Posterior cingulate gyrus (tissue), 11 donors: ENCODE measurements around the gene ZNF610.
"Not testable (repeated sequence)": the region's sequence is repeated elsewhere in the genome, so short reads cannot be mapped to it uniquely, and the experiment has no call there.

Source experiments
- DNase-seq, 10 donors: peaks; one replicate each; pipeline versions ENCODE4 v3.0.0 to v3.0.0-alpha.2; 2020 to 2021; ENCODE audit warnings: mixed read lengths in 3 of 10
- intact Hi-C: fragments of 100-400 bp; cut with DNase I; formaldehyde crosslinking; loops from one replicate; pipeline ENCODE4 v1.15.1; 2023

Gene ZNF610

DNA sequence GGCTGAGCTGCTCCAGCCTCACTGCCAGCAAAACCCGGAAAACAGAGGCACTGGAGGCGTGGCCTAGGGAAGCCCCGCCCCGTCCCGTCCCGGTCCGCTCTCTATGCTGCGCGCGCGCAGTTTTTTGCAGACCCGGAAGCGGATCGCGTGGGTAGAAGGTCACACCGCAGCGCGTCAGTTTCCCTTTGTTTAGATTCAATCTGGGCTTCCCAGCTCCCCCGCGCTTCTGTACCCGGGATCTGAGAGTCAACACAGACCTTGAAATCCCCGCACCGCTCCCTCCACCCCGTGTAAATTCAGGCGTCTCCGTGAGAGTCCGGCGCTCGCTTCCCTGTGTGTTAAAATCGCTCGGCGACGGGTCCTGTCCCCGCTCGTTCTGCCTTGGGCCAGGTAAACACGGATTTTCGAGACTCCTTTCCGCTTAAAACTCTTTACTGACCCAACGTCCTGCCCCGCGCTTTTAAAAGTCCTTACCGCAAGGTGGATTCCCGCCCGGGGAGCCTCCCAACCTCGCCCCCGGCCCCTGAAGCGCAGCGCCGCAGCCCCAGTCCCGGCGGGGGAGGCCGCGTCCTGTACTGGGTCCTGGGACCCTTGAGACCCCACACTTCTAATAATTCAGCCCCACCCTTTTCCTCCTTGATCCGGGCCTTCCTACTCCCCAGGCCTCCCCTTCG, at the start of gene ZNF610:
TSS of gene ZNF610 (plus strand) at position 127 of the 674 bp plus-strand sequence. CDS start 12,930 bp downstream, outside the sequence.
- intact Hi-C loops: loop anchor here (1.0 kb wide), 1 partner anchor 33 kb away; the partner anchor contains the start of gene ZNF880
- DNase-seq: peak; percentile 84 to 99 (median 91)

DNA sequence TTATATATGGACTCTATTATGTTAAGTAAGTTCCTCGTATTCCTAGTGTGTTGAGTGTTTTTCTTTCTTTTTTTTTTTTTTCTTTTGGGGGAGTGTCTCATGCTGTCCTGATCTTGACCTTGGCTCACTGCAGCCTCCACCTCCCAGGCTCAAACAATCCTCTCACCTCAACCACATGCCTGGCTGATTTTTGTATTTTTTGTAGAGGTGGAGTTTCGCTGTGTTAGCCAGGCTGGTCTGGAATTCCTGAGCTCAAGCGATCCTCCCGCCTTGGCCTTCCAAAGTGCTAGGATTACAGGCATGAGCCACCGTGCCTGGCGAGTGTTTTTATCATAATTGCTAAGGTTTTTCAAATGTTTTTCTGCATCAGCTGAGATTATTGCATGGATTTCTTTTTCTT, 49.8 kb upstream of the ZNF610 start:
- intact Hi-C loops: no loop called here
- no peak for DNase-seq

DNA sequence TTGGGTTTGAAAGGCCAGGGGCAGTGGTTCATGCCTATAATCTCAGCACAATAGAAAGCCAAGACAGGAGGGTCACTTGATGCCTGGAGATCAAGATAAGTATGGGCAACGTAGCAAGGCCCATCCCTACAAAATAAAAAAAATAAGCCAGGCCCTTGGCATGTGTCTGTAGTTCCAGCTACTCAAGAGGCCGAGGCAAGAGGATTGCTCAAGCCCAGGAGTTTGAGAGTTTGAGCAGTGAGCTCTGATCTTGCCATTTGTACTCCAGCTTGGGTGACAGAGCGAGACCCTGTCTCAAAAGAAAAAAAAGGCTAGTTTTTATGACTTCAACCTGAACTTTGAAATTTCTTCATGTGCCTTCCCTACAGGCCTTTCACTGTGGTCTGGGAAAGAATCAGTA, 44.3 kb upstream of the ZNF610 start:
- intact Hi-C loops: no loop called here
- no peak for DNase-seq

DNA sequence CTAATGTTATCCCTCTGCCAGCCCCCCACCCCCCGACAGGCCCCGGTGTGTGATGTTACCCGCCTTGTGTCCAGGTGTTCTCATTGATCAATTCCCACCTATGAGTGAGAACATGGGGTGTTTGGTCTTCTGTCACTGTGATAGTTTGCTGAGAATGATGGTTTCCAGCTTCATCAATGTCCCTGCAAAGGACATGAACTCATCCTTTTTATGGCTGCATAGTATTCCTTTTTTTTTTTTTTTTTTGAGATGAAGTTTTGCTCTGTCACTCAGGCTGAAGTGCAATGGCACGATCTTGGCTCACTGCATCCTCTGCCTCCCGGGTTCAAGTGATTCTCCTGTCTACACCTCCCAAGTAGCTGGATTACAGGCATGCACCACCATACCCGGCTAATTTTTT, 43.1 kb upstream of the ZNF610 start:
- intact Hi-C loops, DNase-seq: not testable (repeated sequence)

DNA sequence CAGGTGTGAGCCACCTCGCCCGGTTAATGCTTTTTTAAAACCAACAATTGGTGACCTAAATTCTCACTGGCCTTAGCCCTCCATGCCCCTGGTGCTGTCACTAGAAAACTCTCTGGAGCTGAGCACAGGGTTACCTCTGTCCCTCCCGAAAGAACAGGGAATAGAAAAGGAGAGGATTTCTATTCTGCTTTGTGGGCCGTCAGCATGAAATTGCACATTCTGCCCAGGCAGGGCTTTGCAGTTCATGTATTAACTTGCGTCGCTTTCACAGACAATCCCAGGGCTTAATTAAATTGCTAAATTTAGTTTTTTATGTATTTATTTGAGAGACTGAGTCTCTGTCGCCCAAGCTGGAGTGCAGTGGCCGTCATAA, 39.7 kb upstream of the ZNF610 start:
- intact Hi-C loops: loop anchor here (2.0 kb wide), 3 partner anchors 26 to 74 kb away; no protein-coding TSS in a partner anchor
- no peak for DNase-seq

DNA sequence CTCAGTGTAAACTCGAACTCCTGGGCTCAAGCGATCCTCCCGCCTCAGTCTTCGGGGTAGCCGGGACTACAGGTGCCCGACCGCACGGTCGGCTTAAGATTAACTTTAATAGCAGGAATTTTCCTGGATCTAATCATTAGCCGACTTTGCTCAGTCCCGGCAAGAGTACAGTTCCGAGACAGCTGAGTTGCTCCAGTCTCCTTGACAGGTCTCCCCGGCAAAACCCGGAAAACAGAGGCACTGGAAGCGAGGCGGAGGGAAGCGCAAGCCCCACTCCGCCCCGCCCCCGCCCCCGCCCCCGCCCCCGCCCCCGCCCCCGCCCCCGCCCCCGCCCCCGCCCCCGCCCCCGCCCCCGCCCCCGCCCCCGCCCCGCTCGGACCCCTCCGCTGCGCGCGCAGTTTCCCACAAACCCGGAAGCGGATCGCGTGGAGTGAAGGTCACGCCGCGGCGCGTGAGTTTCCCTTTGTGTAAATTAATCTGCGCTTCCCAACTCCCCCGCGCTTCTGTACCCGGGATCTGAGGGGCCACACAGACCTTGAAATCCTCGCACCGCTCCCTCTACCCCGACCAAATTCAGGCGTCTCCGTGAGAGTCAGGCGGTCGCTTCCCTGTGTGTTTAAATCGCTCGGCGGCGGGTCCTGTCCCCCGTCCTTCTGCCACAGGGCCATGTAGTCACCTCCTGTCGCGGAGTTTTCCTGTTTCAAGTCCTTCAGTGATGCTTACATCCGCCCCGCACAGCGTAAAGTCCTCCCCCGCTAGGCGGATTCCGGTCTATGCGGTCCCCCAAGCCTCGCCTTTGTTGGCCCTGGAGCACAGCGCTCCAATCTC, 39.1 kb upstream of the ZNF610 start, which contains the start of gene ZNF480:
TSS of gene ZNF480 (plus strand) at position 397 of the 828 bp plus-strand sequence. CDS start 3,244 bp downstream, outside the sequence.
- intact Hi-C loops: loop anchor here (2.0 kb wide), 3 partner anchors 26 to 74 kb away; no protein-coding TSS in a partner anchor

DNA sequence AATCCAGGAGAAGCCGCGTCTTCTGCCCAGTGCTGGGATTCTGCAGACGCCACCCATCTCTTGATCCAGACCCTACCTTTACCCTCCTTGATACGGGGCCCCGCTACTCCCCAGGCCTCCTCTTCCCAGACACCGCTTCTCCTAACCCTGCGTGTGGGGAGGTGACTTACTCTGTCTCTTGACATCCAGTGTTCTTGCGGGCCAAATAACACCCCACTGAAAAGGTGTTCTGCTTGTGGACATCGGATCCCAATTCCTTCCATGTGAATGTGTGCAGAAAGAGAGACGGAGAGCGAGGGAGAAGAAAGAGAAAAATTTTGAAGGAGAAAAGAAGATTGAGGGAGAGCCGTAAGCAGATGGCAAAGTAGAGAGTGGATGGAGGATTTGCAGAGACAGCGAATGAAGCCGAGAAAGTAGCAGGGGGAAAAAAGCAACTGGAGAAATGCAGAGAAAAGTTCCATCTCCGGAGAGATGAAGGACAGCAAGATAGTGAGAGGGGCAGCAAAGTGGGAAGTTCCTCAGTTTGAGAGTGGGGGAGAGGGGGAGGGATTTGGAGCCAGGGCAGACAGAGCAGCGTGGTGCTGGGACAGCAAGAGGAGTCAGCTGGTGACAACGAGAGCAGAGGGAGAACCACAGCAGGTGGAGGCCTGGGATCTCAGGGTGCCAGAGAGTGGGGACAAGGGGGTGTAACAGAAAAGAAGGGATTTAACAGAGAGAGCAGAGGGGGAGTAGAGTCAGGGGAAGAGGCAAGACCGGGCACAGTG, 38.3 kb upstream of the ZNF610 start:
- intact Hi-C loops: loop anchor here (2.0 kb wide), 3 partner anchors 27 to 73 kb away; no protein-coding TSS in a partner anchor
- DNase-seq: no peak

More for the DNA sequence above, 39.1 kb upstream of the ZNF610 start, which contains the start of gene ZNF480:
- DNase-seq: peak; percentile 64 to 96 (median 82)

DNA sequence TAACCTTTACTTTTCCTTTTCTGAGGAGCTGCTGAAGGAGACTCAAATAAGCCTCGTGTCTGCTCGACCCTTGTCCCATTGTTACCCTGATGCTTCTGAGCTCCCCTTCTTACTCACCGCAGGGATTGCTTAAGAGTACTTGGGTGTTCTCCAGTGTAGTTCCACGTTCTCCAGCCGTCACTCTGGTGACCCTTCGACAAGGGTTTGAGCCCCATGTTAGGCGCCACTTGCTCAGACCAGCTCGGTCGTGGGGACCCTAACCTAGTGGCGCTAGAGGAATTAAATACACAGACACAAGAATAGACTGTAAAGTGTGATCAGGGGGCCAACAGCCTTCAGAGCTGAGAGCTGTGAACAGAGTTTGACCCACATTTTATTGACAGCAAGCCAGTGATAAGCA, 28.8 kb upstream of the ZNF610 start:
- intact Hi-C loops: no loop called here
- no peak for DNase-seq

DNA sequence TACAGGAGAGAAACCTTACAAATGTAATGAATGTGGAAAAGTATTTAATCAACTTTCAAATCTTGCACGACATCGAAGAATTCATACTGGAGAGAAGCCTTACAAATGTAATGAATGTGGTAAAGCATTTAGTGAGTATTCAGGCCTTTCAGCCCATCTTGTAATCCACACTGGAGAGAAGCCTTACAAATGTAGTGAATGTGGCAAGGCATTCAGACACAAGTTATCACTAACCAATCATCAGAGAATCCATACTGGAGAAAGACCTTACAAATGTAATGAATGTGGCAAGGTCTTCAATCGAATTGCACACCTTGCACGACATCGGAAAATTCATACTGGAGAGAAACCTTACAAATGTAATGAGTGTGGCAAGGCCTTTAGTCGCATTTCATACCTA, 13.6 kb upstream of the ZNF610 start:
- intact Hi-C loops: no loop called here
- no peak for DNase-seq

DNA sequence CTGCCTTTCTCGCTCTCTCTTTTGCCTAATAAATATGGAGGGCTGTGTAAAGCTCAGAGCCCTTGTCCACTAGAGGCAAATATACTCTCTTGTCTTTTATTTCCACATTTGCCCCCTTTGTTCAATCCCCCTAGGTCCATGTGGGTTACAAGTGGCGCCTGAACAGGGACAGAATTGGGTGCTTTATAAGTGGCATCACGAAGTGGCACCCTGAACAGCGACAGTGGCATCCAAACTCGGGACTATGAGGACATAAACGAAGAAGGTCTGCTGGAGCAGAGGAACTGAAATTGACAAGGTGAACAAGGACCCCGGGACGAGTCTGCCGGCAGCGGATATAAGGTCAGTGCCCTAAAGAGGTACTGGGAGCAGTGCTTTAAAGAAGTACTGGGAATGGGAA, 4.3 kb upstream of the ZNF610 start:
- peak in 1 of 10 donors; percentile 51 for DNase-seq
- intact Hi-C loops: no loop called here

DNA sequence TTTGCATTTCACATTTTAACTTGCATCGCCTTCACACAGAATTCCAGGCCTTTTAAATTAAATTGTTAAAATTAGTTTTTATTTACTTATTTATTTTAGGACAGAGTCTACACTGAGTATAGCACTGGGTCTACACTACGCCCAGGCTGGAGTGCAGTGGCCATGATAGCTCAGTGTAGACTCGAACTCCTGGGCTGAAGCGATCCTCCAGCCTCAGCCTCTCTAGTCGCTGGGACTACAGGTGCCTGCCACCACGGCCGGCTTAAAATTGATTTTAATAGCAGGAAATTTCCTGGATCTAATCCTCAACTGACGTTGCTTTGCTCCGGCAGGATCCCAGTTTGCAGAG, 301 bp upstream of the ZNF610 start:
- no peak for DNase-seq
- intact Hi-C loops: loop anchor here (1.0 to 2.0 kb wide), 2 partner anchors 34 to 39 kb away; partner anchors contain the start of genes ZNF480 and ZNF880

DNA sequence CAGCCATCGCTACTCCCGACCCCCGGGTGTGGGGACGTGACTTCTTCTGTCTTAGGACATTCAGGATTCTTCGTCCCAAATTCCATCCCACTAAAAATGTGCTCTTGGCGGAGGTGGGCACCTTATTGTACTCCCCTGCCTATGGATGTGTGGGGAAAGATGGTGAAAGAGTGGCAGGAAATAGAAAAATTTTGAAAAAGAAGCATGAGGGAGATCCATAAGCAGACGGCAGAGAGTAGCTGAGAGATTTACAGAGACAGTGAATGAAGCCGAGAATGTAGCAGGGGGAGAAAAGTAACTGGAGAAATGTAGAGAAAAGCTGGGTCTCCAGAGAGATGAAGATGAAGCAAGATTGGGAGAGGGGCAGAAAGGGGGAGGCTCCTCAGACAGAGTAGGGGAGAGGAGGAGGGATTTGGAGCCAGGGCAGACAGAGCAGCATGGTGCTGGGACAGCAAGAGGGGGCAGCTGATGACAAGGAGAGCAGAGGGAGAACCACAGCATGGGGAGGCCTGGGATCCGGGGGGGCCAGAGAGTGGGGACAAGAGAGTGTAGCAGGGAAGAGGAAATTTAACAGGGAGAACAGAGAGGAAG, 843 bp downstream of the ZNF610 start:
- DNase-seq: peak in 1 of 10 donors; percentile 41
- intact Hi-C loops: loop anchor here (1.0 kb wide), 1 partner anchor 32 kb away; the partner anchor contains the start of gene ZNF880

DNA sequence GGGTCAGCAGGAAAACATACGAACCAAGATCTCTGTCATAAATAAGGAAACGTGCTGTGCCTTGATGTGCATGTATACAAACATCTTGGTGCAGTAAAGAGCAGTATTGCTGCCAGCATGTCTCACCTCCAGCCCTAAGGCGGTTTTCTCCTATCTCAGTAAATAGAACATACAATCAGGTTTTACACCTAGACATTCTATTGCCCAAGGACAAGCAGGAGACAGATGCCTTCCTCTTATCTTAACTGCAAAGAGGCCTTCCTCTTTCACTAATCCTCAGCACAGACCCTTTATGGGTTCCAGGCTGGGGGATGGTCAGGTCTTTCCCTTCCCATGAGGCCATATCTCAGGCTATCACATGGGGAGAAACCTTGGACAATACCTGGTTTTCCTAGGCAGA, 3.0 kb downstream of the ZNF610 start:
- intact Hi-C loops: not testable (repeated sequence)

DNA sequence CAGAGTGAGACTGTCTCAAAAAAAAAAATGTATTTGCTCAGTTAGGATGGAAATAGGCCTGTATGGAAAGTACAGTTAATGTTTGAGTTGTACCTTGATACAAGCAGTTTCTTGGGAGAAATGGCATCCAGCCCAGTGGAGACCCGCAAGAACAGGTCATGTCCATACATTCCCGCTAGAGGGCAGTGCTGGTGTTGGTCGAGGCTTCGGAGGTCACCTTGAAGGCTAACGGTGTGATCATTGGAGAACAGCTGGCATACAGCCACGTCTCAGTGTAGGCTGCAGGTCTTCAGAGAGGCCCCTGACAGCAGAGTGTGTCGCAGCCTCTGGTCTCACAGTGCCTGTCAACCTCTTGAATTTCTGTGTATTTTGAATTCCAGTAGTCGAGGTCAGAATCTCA, 7.5 kb downstream of the ZNF610 start:
- peak in 6 of 10 donors; percentile 12 to 83 (median 38) for DNase-seq
- intact Hi-C loops: no loop called here

More for the DNA sequence above, 3.0 kb downstream of the ZNF610 start:
- DNase-seq: not testable (repeated sequence)

DNA sequence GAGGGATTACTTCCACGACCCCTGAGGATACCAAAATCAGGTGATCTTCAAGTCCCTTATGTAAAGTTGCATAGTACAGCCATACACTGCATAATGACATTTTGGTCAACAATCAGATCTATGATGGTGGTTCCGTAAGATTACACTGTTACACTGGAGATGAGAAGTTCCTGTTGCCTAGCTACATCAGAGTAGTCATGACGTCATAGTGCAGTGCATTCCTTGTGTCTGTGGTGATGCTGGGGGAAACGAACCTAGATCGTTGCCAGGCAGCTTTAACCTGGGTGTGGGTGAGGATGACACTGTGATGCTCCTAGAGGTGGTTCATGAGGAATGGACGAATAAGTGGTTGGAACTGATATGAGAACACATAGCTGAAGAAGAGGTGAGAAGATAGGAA, 9.1 kb downstream of the ZNF610 start:
- no peak for DNase-seq
- intact Hi-C loops: no loop called here

DNA sequence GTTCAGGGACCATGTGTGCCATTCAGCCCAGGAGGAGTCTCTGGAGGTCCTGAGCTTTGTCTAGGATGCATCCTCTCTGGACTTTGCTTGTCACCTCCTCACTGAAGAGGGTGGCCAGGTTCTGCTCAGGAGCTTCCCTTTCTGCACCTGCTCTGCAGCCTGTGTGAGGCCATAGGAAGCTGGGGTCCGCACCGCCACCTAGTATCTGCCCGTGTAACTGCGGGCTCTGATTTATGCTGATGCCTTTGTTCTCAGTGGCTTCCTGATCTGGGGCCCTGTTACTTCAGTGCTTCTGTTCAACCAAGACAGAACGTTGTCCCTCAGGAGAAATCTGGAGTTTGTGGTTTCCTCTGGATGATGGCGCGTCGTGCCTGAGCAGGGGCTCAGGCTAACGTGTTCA, 15.5 kb downstream of the ZNF610 start:
- intact Hi-C loops: no loop called here
- DNase-seq: peak in 1 of 10 donors; percentile 27

DNA sequence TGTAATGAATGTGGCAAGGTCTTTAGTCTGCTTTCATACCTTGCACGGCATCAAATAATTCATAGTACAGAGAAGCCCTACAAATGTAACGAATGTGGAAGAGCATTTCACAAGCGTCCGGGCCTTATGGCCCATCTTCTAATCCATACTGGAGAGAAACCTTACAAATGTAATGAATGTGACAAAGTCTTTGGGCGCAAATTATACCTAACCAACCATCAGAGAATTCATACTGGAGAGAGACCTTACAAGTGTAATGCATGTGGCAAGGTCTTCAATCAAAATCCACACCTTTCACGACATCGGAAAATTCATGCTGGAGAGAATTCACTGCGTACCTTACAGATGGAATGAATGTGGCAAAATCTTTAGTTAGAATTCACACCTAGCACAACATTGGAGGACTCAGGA, 30.4 kb downstream of the ZNF610 start:
- no peak for DNase-seq
- intact Hi-C loops: no loop called here

DNA sequence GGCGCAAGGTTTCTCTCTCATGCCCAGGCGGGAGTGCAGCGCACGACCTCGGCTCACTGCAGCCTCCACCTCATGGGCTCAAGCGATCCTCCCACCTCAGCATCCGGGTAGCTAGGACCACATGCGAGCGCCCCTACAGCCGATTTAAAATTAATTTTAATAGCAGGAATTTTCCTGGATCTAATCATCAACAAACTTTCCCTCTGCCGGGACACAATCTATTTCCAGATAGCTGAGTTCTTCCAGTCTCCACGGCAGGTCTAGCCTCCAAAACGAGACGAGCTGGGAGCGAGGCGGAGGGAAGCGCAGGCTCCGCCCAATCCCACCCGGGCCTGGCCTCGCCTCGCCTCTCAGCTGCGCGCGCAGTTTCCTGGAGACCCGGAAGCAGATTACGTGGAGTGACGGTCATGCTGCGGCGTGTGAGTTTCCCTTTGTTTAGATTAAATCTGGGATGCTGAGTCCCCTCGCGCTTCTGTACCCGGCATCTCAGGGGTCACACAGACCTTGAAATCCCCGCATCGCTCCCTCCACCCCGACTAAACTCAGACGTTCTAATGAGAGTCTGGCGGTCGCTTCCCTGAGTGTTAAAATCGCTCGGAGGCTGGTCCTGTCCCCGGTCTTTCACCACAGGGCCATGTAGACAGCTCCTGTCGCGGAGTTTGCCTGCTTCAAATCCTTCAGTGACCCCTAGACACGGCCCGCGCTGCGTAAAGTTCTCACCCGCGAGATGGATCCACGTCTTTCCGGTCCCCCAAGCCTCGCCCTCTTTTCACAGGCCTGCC, 33.7 kb downstream of the ZNF610 start, which contains the start of gene ZNF880:
TSS of gene ZNF880 (plus strand) at position 365 of the 782 bp plus-strand sequence. CDS start at position 408, 43 bp downstream.
- intact Hi-C loops: loop anchor here (1.0 to 2.0 kb wide), 3 partner anchors 27 to 73 kb away; partner anchors contain the start of genes ZNF480, ZNF528 and ZNF610
- DNase-seq: peak; percentile 84 to 99 (median 94)

DNA sequence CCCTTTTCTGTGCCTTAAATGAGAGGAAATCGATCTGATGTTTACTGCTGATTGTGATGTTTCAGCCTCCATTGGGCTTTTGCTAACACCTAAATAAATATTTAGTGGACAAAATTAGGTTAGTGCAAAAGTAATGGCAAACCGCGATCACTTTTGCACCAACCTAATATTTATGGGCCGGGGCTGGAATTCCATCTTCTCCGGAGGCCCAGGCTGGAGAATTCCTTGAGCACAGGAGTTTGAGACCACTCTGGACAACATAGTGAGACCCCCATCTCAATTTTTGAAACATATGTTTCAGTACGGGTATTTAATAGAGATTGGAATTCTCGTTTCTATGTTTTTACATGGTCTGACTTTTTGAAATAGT, 34.3 kb downstream of the ZNF610 start:
- DNase-seq: no peak
- intact Hi-C loops: loop anchor here (2.0 kb wide), 2 partner anchors 26 to 74 kb away; partner anchors contain the start of genes ZNF480 and ZNF528
